Nephron progenitor cell (in vitro differentiated cells): ENCODE measurements around the gene CLEC9A.

Experiments used
- DNase-seq: peaks from one replicate; pipeline ENCODE4 v3.0.0; 2021
- H3K27ac Mint-ChIP-seq: 2 replicates; pipeline ENCODE4 v1.8.0; 2021; ENCODE audit warnings: mild to moderate bottlenecking, moderate library complexity, mixed read lengths
- H3K27me3 Mint-ChIP-seq: 2 replicates; pipeline ENCODE4 v1.8.0; 2021; ENCODE audit warnings: mild to moderate bottlenecking, low read depth, mixed read lengths; ENCODE audit not compliant: poor library complexity
- H3K36me3 Mint-ChIP-seq: 2 replicates; pipeline ENCODE4 v1.8.0; 2021; ENCODE audit warnings: low read depth, mixed read lengths
- H3K4me1 Mint-ChIP-seq: 2 replicates; pipeline ENCODE4 v1.8.0; 2021; ENCODE audit warnings: mixed read lengths
- H3K4me3 Mint-ChIP-seq: 2 replicates; pipeline ENCODE4 v1.8.0; 2021; ENCODE audit warnings: mild to moderate bottlenecking, moderate library complexity, mixed read lengths
- H3K9me3 Mint-ChIP-seq: 2 replicates; pipeline ENCODE4 v1.8.0; 2021; ENCODE audit warnings: mild to moderate bottlenecking, moderate library complexity, mixed read lengths
- TF ChIP-seq, protein P1 (sequence below): fragments of 200-600 bp; sonication (generic); IDR thresholded peaks from 2 replicates; pipeline ENCODE4 v1.5.0; 2021; ENCODE audit warnings: antibody characterized with exemption

CLEC9A gene

DNA sequence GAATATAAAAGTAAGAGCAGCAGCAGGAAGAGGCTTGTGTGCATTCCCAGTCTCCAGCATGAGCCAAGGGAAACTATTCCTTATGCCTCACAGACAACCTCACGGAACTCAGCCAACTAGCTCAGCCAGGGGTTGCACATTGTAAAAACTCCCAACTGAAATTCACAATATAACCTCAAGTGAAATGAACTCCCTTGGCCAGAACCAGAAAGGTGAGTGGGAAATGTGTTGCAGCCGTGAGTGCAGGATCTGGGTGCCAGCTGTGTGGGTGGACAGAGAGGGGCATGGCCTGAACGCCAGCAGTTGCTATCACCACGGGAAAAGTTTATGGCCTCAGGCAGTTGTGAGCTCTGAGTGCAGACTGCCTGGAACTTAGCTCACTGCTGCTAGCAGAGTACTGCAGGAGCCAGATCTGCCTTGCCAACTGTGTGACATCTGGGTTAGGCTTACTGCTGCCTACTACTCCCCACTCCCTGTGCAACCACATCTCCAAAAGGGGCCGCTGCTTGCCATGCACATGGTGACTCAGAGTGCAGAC is 70.6 kb downstream of the CLEC9A start:
- peaks cover 8% of the 10 kb centered on the region for H3K36me3 Mint-ChIP-seq
- H3K9me3 Mint-ChIP-seq, result peaks cover 26% of the 10 kb centered on the region
- H3K4me3 Mint-ChIP-seq, result no peak overlapping the region
- H3K27ac Mint-ChIP-seq, result peak overlapping the region; percentile 89
- H3K27me3 Mint-ChIP-seq, result peaks cover 3% of the 10 kb centered on the region
- TF ChIP-seq, protein P1, sequence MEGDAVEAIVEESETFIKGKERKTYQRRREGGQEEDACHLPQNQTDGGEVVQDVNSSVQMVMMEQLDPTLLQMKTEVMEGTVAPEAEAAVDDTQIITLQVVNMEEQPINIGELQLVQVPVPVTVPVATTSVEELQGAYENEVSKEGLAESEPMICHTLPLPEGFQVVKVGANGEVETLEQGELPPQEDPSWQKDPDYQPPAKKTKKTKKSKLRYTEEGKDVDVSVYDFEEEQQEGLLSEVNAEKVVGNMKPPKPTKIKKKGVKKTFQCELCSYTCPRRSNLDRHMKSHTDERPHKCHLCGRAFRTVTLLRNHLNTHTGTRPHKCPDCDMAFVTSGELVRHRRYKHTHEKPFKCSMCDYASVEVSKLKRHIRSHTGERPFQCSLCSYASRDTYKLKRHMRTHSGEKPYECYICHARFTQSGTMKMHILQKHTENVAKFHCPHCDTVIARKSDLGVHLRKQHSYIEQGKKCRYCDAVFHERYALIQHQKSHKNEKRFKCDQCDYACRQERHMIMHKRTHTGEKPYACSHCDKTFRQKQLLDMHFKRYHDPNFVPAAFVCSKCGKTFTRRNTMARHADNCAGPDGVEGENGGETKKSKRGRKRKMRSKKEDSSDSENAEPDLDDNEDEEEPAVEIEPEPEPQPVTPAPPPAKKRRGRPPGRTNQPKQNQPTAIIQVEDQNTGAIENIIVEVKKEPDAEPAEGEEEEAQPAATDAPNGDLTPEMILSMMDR, result no peak
- DNase-seq, result no peak
- peaks cover 34% of the 10 kb centered on the region for H3K4me1 Mint-ChIP-seq

DNA sequence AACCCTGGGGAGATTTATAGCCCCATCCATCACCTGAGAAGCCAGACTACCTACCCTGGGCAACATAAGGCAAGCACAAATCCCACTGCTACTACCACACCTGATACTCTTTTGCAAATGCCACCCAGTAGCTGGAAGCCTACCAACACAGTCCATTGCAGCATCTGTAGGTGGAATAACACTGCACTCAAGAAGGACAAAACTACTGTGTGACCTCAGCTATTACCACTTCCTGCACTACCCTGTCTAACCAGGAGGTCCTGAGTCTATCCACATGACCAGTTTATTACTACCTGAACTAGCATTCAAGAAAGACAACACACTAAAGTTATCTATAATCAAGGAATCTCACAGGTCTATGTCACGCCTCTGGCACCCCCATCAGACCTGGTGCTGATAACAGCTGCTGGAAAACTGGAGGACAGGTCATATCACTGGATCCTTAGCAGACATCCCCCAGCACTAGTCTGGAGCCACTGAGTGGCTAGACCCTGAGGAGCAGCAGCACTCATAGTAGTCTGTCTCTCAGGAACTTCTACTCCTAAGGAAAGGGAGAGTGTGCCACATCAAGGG is 71.3 kb downstream of the CLEC9A start:
- peaks cover 34% of the 10 kb centered on the region for H3K4me1 Mint-ChIP-seq
- no peak overlapping the region for H3K27ac Mint-ChIP-seq
- peaks cover 32% of the 10 kb centered on the region for H3K9me3 Mint-ChIP-seq
- H3K36me3 Mint-ChIP-seq, result peaks cover 8% of the 10 kb centered on the region
- no peak for DNase-seq
- H3K4me3 Mint-ChIP-seq, result no peak overlapping the region
- H3K27me3 Mint-ChIP-seq, result peaks cover 3% of the 10 kb centered on the region
- TF ChIP-seq, protein P1, result no peak

DNA sequence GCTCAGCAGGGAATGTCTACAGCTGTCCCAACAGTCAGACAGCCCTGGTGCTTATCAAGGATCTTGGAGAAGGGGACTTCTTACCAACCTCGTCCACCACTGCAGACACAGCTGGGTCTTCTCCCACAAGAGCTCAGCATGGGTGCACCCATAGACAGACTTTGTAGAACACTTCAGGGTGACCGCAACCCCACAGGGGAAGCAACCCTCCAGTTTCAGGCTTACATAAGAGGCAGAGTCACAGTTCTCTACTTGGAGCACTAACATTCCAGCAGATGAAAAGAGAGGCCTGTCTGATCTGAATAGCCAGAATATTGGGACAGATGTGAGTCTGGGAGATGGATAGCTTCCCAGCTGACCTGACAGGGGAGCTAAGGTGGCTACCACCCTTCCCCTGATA is 71.8 kb downstream of the CLEC9A start:
- Mint-ChIP-seq H3K4me1 (peaks cover 34% of the 10 kb centered on the region), H3K27ac (no peak overlapping the region), H3K4me3 (no peak overlapping the region), H3K36me3 (peaks cover 8% of the 10 kb centered on the region), H3K9me3 (peaks cover 38% of the 10 kb centered on the region), H3K27me3 (peaks cover 3% of the 10 kb centered on the region)
- TF ChIP-seq, protein P1, result no peak
- no peak for DNase-seq

DNA sequence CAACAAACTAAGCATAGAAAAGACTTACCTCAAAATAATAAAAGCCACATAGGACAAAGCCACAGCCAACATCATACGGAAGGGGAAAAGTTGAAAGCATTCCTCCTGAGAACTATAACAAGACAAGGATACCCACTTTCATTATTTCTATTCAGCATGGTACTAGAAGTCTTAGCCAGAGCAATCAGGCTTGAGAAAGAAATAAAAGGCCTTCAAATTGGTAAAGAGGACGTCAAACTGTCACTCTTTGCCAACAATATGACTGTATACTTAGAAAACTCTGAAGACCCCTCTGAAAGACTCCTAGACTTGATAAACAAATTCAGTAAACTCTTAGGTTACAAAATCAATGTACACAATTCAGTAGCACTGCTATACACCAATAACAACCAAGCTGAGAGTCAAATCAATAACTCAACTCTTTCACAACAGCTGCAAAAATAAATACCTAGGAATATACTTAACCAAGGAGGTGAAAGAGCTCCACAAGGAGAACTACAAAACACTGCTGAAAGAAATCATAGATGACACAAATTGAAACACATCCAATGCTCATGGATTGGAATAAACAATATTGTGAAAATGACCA is 79.9 kb downstream of the CLEC9A start:
- no peaks in the 10 kb centered on the region for H3K36me3 Mint-ChIP-seq
- no peak for DNase-seq
- no peak overlapping the region for H3K27ac Mint-ChIP-seq
- peaks cover 48% of the 10 kb centered on the region for H3K9me3 Mint-ChIP-seq
- no peaks in the 10 kb centered on the region for H3K4me1 Mint-ChIP-seq
- peaks cover 4% of the 10 kb centered on the region for H3K27me3 Mint-ChIP-seq
- no peak overlapping the region for H3K4me3 Mint-ChIP-seq
- TF ChIP-seq, protein P1, result no peak

DNA sequence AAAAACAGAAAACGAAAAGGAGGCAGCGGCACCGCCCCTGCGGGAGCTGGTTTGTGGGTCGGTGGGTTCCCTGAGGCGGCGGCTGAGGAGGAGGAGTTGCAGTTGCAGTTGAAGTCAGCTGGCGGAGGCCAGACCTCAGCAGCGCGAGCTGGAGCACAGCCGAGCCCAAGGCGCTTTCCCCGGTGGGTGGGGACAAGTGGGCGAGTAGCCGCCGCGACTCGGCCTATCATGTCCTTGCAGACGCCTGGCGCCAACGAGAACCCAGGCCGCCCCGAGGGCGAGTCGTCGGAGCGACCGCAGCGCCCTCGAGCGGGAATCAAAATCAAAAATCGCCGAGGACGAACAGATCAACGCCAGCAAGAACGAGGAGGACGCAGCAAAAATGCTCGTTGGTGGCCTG is 81.0 kb downstream of the CLEC9A start:
- Mint-ChIP-seq H3K36me3 (no peaks in the 10 kb centered on the region), H3K27me3 (peaks cover 4% of the 10 kb centered on the region), H3K4me1 (no peaks in the 10 kb centered on the region), H3K9me3 (peaks cover 37% of the 10 kb centered on the region), H3K4me3 (no peak overlapping the region), H3K27ac (no peak overlapping the region)
- no peak for DNase-seq
- TF ChIP-seq, protein P1, result no peak

DNA sequence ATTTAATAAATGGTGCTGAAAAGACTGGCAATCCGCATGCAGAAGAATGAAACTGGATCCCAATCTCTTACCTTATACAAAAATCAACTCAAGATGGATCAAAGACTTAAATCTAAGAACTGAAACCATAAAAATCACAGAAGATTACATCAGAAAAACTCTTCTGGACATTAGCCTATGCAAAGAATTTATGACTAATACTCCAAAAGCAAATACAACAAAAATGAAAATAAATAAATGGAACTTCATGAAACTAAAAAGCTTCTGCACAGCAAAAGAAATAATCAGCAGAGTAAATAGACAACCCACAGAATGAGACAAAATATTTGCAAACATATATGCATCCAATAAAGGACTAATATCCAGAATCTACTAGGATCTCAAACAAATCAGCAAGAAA is 82.6 kb downstream of the CLEC9A start:
- Mint-ChIP-seq H3K9me3 (peaks cover 26% of the 10 kb centered on the region), H3K4me3 (no peak overlapping the region), H3K27ac (no peak overlapping the region), H3K4me1 (no peaks in the 10 kb centered on the region), H3K36me3 (no peaks in the 10 kb centered on the region), H3K27me3 (peaks cover 4% of the 10 kb centered on the region)
- no peak for DNase-seq
- TF ChIP-seq, protein P1, result no peak
